Measurements from ENCODE around the gene AK4.
"Not testable (repeated sequence)": the region's sequence is repeated elsewhere in the genome, so short reads cannot be mapped to it uniquely, and the experiment has no call there.

AK4 gene

DNA sequence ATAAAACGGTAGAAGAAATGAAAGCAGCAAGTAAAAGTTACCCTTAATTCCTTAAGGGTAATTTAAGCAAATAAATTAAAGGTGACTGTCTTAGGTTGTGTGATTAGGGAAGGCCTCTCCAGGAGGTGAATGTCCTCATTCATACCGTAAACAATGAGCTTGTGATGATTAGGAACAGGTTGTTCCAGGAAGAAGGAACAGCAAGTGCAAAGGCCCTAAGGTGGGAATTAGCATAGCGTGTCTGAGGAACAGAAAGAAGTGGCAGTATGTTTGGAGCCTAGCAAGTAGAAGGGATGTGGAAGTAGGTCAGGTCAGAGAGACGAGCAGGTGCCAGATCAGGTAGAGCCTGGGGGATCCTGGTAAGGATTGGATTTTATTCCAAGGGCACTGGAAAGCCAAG lies 5.6 kb downstream of the AK4 start:
- no peaks in the 10 kb centered on the region for H3K9me3 ChIP-seq (ENCODE audit: control insufficient read depth, insufficient read depth, low read length)
- peaks cover 15% of the 10 kb centered on the region for H3K27me3 ChIP-seq (ENCODE audit: control insufficient read depth, insufficient read depth, low read length)
- peaks cover 17% of the 10 kb centered on the region for H3K4me1 ChIP-seq (ENCODE audit: control insufficient read depth, insufficient read depth, low read length)
- no peak overlapping the region for H3K4me3 ChIP-seq (ENCODE audit: low read depth, low read length)
- H3K36me3 ChIP-seq (ENCODE audit: control insufficient read depth, insufficient read depth, low read length): no peaks in the 10 kb centered on the region
- no peak overlapping the region for H3K9ac ChIP-seq (ENCODE audit: low read depth, low read length)

DNA sequence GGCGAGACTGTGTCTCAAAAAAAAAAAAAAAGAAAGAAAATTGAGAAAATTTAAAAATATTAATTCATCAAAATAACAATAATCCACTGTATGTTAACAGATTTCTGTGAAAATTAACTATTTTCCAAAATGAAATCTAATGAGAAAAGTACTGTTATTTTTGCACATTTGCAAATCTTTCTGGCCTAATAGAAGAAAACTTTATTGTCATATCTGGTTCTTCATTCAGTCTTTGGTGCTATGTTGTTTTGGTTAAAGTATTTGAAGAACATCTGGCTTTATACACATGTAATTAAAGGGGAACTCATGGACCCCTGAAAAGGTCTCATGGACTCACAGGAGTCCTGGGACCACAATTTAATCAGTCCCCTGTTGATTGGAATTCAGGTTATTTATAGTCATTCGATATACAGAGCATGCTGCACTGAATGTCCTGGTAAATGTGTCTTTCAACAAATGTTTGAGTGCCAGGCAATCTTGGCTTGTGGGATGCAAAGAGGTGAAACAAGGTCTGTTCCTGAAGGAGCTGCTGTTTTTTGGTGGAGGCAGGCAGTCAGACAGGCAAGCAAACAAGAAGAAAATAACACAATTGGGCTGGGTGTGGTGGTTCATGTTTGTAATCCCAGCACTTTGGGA lies 9.0 kb downstream of the AK4 start:
- no peaks in the 10 kb centered on the region for H3K36me3 ChIP-seq (ENCODE audit: control insufficient read depth, insufficient read depth, low read length)
- H3K27me3 ChIP-seq (ENCODE audit: control insufficient read depth, insufficient read depth, low read length): peaks cover 3% of the 10 kb centered on the region
- H3K9ac ChIP-seq (ENCODE audit: low read depth, low read length): no peak overlapping the region
- H3K4me1 ChIP-seq (ENCODE audit: control insufficient read depth, insufficient read depth, low read length): peaks cover 3% of the 10 kb centered on the region
- no peak overlapping the region for H3K4me3 ChIP-seq (ENCODE audit: low read depth, low read length)
- no peaks in the 10 kb centered on the region for H3K9me3 ChIP-seq (ENCODE audit: control insufficient read depth, insufficient read depth, low read length)

DNA sequence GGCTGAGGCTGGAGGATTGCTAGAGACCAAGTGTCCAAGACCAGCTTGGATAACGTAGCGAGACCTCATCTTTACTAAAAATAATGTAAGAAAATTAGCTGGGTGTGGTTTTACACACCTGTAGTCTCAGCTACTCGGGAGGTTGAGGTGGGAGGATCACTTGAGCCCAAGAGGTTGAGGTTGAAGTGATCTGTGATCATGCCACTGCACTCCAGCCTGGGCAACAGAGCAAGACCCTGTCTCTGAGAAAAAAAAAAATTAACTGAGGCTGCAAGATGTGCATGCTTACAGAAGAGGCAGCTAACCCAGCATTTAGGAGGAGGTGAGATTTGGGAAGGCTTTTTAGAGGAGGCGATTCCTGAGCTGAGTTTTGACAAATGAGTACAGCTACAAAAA lies 9.5 kb downstream of the AK4 start:
- Histone ChIP-seq H3K36me3 (ENCODE audit: control insufficient read depth, insufficient read depth, low read length) (no peaks in the 10 kb centered on the region), H3K27me3 (ENCODE audit: control insufficient read depth, insufficient read depth, low read length) (peaks cover 3% of the 10 kb centered on the region), H3K9me3 (ENCODE audit: control insufficient read depth, insufficient read depth, low read length) (no peaks in the 10 kb centered on the region), H3K9ac (ENCODE audit: low read depth, low read length) (no peak overlapping the region), H3K4me1 (ENCODE audit: control insufficient read depth, insufficient read depth, low read length) (peaks cover 3% of the 10 kb centered on the region), H3K4me3 (ENCODE audit: low read depth, low read length) (no peak overlapping the region)

DNA sequence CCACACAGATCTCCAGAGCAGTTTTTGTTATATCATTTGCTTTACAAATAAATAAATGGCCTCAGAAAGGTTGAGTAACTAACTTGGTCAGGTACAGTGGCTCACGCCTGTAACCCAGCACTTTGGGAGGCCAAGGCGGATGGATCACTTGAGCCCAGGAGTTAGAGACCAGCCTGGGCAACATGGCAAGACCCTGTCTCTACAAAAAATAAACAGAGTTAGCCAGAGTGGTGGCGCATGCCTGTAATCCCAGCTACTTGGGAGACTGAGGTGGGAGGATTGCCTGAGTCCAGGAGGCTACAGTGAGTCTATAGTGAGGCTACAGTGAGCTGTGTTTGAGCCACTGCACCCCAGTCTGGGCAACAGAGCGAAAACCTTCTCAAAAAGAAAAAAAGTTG lies 11.3 kb downstream of the AK4 start:
- H3K9me3 ChIP-seq (ENCODE audit: control insufficient read depth, insufficient read depth, low read length); H3K9ac ChIP-seq (ENCODE audit: low read depth, low read length); H3K4me3 ChIP-seq (ENCODE audit: low read depth, low read length); H3K4me1 ChIP-seq (ENCODE audit: control insufficient read depth, insufficient read depth, low read length); H3K36me3 ChIP-seq (ENCODE audit: control insufficient read depth, insufficient read depth, low read length); H3K27me3 ChIP-seq (ENCODE audit: control insufficient read depth, insufficient read depth, low read length): not testable (repeated sequence)

DNA sequence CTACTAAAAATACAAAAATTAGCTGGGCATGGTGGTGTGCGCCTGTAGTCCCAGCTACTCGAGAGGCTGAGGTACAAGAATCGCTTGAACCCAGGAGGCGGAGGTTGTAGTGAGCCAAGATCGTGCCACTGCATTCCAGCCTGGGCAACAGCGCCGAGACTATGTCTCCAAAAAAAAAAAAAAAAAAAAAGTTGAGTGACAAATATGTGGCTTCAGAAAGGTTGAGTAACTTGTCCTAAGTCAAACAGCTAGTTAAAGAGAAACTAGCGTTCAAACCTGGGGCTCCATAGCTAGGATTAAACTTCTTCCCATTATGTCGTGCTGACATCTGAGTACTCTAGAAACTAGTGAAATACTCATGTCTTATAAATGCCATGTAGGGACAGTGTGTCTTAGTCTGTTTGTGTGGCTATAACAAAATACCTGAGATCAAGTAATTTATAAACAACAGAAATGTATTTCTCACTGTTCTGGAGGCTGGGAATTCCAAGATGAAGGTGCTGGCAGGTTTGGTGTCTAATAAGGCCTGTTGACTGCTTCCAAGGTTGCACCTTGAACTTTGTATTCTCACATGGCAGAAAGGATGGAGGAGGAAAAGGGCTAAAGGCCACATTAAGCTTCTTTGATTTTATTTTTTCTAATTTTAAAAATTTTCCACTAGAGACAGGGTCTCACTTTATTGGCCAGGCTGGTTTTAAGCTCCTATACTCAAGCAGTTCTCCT lies 12.0 kb downstream of the AK4 start:
- no peaks in the 10 kb centered on the region for H3K9me3 ChIP-seq (ENCODE audit: control insufficient read depth, insufficient read depth, low read length)
- no peaks in the 10 kb centered on the region for H3K36me3 ChIP-seq (ENCODE audit: control insufficient read depth, insufficient read depth, low read length)
- H3K4me3 ChIP-seq (ENCODE audit: low read depth, low read length): no peak overlapping the region
- peaks cover 5% of the 10 kb centered on the region for H3K4me1 ChIP-seq (ENCODE audit: control insufficient read depth, insufficient read depth, low read length)
- H3K9ac ChIP-seq (ENCODE audit: low read depth, low read length): no peak overlapping the region
- no peaks in the 10 kb centered on the region for H3K27me3 ChIP-seq (ENCODE audit: control insufficient read depth, insufficient read depth, low read length)

DNA sequence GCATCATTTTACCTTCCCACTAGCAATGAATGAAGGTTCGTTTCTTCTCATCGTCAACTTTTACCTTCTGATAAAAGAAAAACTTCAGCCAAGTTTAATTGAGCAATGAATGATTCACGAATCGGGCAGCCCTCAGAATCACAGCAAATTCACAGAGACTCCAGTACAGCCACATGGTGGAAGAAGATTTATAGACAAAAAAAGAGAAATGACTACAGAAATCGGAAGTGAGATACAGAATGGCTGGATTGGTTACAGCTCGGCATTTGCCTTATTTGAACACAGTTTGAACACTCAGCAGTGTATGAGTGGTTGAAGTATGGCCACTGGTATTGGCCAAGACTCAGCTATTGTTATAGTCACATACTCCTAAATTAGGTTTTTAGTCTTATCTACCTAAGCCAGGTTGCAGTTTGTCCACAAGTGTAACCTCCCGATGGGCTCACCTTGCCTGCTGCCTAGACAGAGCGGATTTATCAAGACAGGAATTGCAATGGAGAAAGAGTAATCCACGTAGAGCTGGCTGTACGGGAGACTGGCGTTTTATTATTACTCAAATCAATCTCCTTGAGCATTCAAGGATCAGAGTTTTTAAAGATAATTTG lies 15.3 kb downstream of the AK4 start:
- Histone ChIP-seq H3K27me3 (ENCODE audit: control insufficient read depth, insufficient read depth, low read length) (no peaks in the 10 kb centered on the region), H3K4me1 (ENCODE audit: control insufficient read depth, insufficient read depth, low read length) (peaks cover 15% of the 10 kb centered on the region), H3K9me3 (ENCODE audit: control insufficient read depth, insufficient read depth, low read length) (no peaks in the 10 kb centered on the region), H3K36me3 (ENCODE audit: control insufficient read depth, insufficient read depth, low read length) (no peaks in the 10 kb centered on the region), H3K9ac (ENCODE audit: low read depth, low read length) (no peak overlapping the region), H3K4me3 (ENCODE audit: low read depth, low read length) (no peak overlapping the region)

DNA sequence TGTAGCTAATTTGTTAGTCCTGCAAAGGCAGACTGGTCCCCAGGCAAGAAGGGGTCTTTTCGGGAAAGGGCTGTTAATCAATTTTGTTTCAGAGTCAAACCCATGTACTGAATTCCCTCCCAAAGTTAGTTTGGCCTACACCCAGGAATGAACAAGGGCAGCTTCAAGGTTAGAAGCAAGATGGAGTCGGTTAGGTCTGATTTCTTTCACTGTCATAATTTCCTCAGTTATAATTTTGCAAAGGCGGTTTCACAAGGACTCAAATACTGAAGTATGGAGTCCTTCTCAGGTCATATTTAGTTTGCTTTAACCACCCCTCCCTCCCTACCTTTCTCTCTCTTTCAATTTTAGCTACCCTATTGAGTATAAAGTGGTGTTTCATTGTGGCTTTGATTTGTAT lies 16.1 kb downstream of the AK4 start:
- not testable (repeated sequence) for H3K36me3 ChIP-seq (ENCODE audit: control insufficient read depth, insufficient read depth, low read length); H3K27me3 ChIP-seq (ENCODE audit: control insufficient read depth, insufficient read depth, low read length); H3K4me3 ChIP-seq (ENCODE audit: low read depth, low read length); H3K9ac ChIP-seq (ENCODE audit: low read depth, low read length); H3K9me3 ChIP-seq (ENCODE audit: control insufficient read depth, insufficient read depth, low read length)
- H3K4me1 ChIP-seq (ENCODE audit: control insufficient read depth, insufficient read depth, low read length): peaks cover 15% of the 10 kb centered on the region

DNA sequence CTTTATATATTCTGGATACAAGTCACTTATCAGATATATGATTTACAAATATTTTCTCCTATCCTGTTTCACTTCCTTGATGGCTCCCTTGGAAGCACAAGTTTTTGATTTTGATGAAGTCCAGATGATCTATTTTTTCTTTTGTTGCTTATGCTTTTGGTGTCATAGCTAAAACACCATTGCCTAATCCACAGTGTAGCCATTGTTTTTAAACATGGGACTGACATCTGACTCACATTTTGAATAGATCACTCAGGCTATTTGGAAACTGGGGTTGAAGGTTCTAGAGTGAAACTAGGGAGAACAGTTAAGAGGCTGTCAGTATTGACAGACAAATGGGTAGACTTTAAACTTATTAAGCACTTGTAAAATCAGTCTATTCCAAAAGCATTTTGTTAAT lies 16.6 kb downstream of the AK4 start:
- Histone ChIP-seq H3K36me3 (ENCODE audit: control insufficient read depth, insufficient read depth, low read length) (no peaks in the 10 kb centered on the region), H3K4me1 (ENCODE audit: control insufficient read depth, insufficient read depth, low read length) (peaks cover 15% of the 10 kb centered on the region), H3K9ac (ENCODE audit: low read depth, low read length) (no peak overlapping the region), H3K27me3 (ENCODE audit: control insufficient read depth, insufficient read depth, low read length) (no peaks in the 10 kb centered on the region), H3K4me3 (ENCODE audit: low read depth, low read length) (no peak overlapping the region), H3K9me3 (ENCODE audit: control insufficient read depth, insufficient read depth, low read length) (no peaks in the 10 kb centered on the region)

DNA sequence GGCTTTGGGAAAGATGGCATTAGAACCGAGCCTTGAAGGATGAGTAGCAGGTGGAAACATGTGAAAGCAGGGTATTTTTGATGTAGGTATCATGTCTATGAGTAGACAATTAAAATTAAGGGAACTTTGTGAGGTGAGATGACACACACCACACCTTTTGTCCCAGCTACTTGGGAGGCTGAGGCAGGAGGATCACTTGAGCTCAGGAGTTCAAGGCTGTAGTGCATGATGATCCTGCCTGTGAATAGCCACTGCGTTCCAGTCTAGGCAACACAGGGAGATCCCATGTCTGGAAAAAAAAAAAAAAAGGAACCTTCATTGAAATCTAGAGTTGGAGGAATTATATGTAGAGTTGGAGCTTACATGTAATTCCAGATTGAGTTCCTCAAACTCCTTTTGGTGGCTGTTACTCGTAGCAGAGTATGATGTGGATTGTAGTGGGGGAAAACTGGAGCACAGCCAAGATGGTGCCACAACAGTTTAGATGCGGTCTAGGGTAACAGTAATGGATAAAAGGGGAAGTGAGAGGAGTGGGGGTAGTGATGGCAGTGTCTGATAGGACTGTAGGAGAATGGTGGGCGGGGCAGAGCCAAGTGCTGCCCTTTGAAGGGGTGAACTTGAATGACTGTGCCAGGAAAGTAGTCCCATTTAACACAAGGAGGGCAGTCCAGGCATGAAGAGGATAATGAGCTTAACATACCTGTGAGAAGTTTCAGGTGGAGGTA lies 17.4 kb downstream of the AK4 start:
- H3K9me3 ChIP-seq (ENCODE audit: control insufficient read depth, insufficient read depth, low read length): no peaks in the 10 kb centered on the region
- H3K27me3 ChIP-seq (ENCODE audit: control insufficient read depth, insufficient read depth, low read length): no peaks in the 10 kb centered on the region
- no peak overlapping the region for H3K4me3 ChIP-seq (ENCODE audit: low read depth, low read length)
- peaks cover 15% of the 10 kb centered on the region for H3K4me1 ChIP-seq (ENCODE audit: control insufficient read depth, insufficient read depth, low read length)
- H3K9ac ChIP-seq (ENCODE audit: low read depth, low read length): no peak overlapping the region
- H3K36me3 ChIP-seq (ENCODE audit: control insufficient read depth, insufficient read depth, low read length): no peaks in the 10 kb centered on the region

DNA sequence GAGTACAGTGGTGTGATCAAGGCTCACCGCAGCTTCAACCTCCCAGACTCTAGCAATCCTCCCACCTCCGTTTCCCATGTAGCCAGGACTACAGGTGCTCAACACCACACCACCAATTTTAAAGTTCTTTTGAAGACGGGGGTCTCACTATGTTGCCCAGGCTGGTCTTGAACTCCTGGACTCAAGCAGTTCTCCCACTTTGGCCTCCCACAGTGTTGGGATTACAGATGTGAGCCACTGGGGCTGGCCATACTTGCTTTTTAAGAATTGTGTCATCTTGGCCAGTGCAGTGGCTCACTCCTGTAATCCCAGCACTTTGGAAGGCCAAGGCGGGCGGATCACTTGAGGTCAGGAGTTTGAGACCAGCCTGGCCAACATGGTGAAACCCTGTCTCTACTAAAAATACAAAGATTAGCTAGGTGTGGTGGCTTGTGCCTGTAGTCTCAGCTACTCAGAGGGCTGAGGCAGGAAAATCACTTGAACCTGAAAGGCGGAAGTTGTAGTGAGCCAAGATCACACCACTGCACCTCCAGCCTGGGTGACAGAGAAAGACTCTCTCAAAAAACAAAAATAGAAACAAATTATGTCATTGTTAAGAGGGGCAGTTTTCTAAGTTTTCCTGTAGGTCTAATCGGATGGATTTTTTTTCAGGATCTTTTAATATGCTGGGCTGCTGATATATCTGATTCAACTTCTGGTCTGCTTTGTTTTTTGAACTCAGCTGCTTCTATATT lies 18.7 kb downstream of the AK4 start:
- Histone ChIP-seq H3K4me1 (ENCODE audit: control insufficient read depth, insufficient read depth, low read length) (peaks cover 15% of the 10 kb centered on the region), H3K27me3 (ENCODE audit: control insufficient read depth, insufficient read depth, low read length) (no peaks in the 10 kb centered on the region), H3K9me3 (ENCODE audit: control insufficient read depth, insufficient read depth, low read length) (no peaks in the 10 kb centered on the region), H3K4me3 (ENCODE audit: low read depth, low read length) (no peak overlapping the region), H3K36me3 (ENCODE audit: control insufficient read depth, insufficient read depth, low read length) (no peaks in the 10 kb centered on the region), H3K9ac (ENCODE audit: low read depth, low read length) (no peak overlapping the region)

DNA sequence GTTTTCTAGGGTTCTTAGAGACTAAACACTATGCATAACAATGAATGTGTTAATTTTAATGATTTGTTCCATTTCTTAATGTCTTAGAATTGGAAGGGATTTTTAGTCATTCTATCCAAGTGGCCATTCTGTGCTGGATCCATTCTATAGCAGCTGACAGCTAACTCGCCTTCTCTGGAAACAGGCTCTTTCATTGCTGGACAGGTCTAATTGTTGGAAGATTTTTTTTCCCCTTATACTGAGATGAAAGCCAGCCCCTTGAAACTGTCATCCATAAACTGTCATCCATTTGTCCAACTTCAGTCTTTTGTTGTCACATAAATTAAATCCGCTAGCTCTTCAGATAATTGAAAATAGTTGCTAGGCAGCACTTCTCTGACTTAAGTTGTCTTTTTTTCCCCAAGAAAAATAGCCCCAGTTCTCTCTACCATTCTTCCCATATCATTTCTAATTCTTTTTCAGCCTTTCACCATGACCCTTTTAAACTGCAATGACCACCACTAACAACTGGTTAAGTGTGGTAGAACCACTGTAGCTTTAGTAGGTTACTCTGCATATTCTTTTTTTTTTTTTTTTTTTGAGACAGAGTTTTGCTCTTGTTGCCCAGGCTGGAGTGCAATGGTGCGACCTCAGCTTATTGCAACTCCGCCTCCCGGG lies 19.7 kb downstream of the AK4 start:
- Histone ChIP-seq H3K9me3 (ENCODE audit: control insufficient read depth, insufficient read depth, low read length) (no peaks in the 10 kb centered on the region), H3K4me3 (ENCODE audit: low read depth, low read length) (no peak overlapping the region), H3K27me3 (ENCODE audit: control insufficient read depth, insufficient read depth, low read length) (no peaks in the 10 kb centered on the region), H3K9ac (ENCODE audit: low read depth, low read length) (no peak overlapping the region), H3K36me3 (ENCODE audit: control insufficient read depth, insufficient read depth, low read length) (no peaks in the 10 kb centered on the region), H3K4me1 (ENCODE audit: control insufficient read depth, insufficient read depth, low read length) (peaks cover 15% of the 10 kb centered on the region)

All from iPS-15b (cell line).